Subcutaneous abdominal adipose tissue (tissue), 5 donors: ENCODE results near the gene MPV17L2.

Experiments used
- H3K27ac ChIP-seq: one replicate; pipeline ENCODE4 v1.7.0; 2013; ENCODE audit warnings: low read depth, mild to moderate bottlenecking, inconsistent platforms, low read length, moderate library complexity
- H3K27me3 ChIP-seq, 5 donors: one replicate each; pipeline ENCODE4 v1.7.0; 2013; ENCODE audit warnings: low read length in 5 of 5, inconsistent platforms in 1 of 5; ENCODE audit not compliant: control insufficient read depth in 5 of 5, insufficient read depth in 4 of 5
- H3K36me3 ChIP-seq, 5 donors: one replicate each; pipeline ENCODE4 v1.7.0; 2013; ENCODE audit warnings: low read length in 5 of 5; ENCODE audit not compliant: control insufficient read depth in 5 of 5, insufficient read depth in 5 of 5
- H3K4me1 ChIP-seq, 5 donors: one replicate each; pipeline ENCODE4 v1.7.0; 2013; ENCODE audit warnings: low read length in 5 of 5, mild to moderate bottlenecking in 3 of 5, moderate library complexity in 1 of 5; ENCODE audit not compliant: control insufficient read depth in 5 of 5, insufficient read depth in 5 of 5
- H3K4me3 ChIP-seq, 5 donors: one replicate each; pipeline ENCODE4 v1.7.0; 2013; ENCODE audit warnings: low read length in 5 of 5, low read depth in 1 of 5
- H3K9ac ChIP-seq, 5 donors: one replicate each; pipeline ENCODE4 v1.7.0; 2013; ENCODE audit warnings: low read length in 5 of 5, mild to moderate bottlenecking in 4 of 5, moderate library complexity in 3 of 5
- H3K9me3 ChIP-seq, 5 donors: one replicate each; pipeline ENCODE4 v1.7.0; 2013; ENCODE audit warnings: low read length in 5 of 5; ENCODE audit not compliant: control insufficient read depth in 5 of 5
- donor health status: healthy.
- donor health status: healthy.
- donor health status: healthy.
- donor health status: healthy.
- donor health status: healthy.

MPV17L2 gene

GRCh38 chr19:18160493-18160970 is 32.5 kb upstream of the MPV17L2 start:
- Histone ChIP-seq H3K4me3 (peak overlapping the region in 4 of 5 donors; percentile 36 to 56 (median 52)), H3K9me3 (no peaks in the 10 kb centered on the region), H3K36me3 (peaks cover 0 to 23% (median 20%) of the 10 kb centered on the region in 5 donors), H3K4me1 (peaks cover 8 to 32% (median 28%) of the 10 kb centered on the region in 5 donors), H3K27ac (peak overlapping the region; percentile 23), H3K27me3 (no peaks in the 10 kb centered on the region), H3K9ac (peak overlapping the region in 4 of 5 donors; percentile 56 to 76 (median 66))

- Histone ChIP-seq H3K9ac (peak overlapping the region in 4 of 5 donors; percentile 56 to 76 (median 66)), H3K36me3 (peaks cover 0 to 25% (median 23%) of the 10 kb centered on the region in 5 donors), H3K4me3 (peak overlapping the region; percentile 50 to 81 (median 69))
Measured at GRCh38 chr19:18160971-18161635, 31.9 kb upstream of the MPV17L2 start.

GRCh38 chr19:18161636-18162002 is 31.4 kb upstream of the MPV17L2 start:
- Histone ChIP-seq H3K4me3 (peak overlapping the region; percentile 45 to 81 (median 69)), H3K36me3 (peaks cover 0 to 27% (median 23%) of the 10 kb centered on the region in 5 donors), H3K4me1 (peaks cover 7 to 26% (median 24%) of the 10 kb centered on the region in 5 donors), H3K27ac (no peak overlapping the region), H3K27me3 (no peaks in the 10 kb centered on the region), H3K9me3 (no peaks in the 10 kb centered on the region), H3K9ac (peak overlapping the region in 2 of 5 donors; percentile 26 to 62)

More at GRCh38 chr19:18160971-18161635, 31.9 kb upstream of the MPV17L2 start:
- Histone ChIP-seq H3K27ac (peak overlapping the region; percentile 23), H3K27me3 (no peaks in the 10 kb centered on the region), H3K4me1 (peaks cover 8 to 31% (median 28%) of the 10 kb centered on the region in 5 donors), H3K9me3 (no peaks in the 10 kb centered on the region)

- H3K4me3 ChIP-seq: no peak overlapping the region
- peaks cover 0 to 47% (median 37%) of the 10 kb centered on the region in 5 donors for H3K36me3 ChIP-seq
- peaks cover 3 to 16% (median 14%) of the 10 kb centered on the region in 5 donors for H3K4me1 ChIP-seq
Measured at GRCh38 chr19:18164072-18164471, 28.9 kb upstream of the MPV17L2 start.

GRCh38 chr19:18165794-18166544 is 27.0 kb upstream of the MPV17L2 start:
- Histone ChIP-seq H3K27ac (no peak overlapping the region), H3K36me3 (peaks cover 0 to 52% (median 40%) of the 10 kb centered on the region in 5 donors), H3K9ac (no peak overlapping the region), H3K9me3 (no peaks in the 10 kb centered on the region), H3K4me1 (peaks cover 3 to 20% (median 16%) of the 10 kb centered on the region in 5 donors), H3K27me3 (no peaks in the 10 kb centered on the region), H3K4me3 (no peak overlapping the region)

More at GRCh38 chr19:18164072-18164471, 28.9 kb upstream of the MPV17L2 start:
- H3K27ac ChIP-seq: no peak overlapping the region
- H3K27me3 ChIP-seq: no peaks in the 10 kb centered on the region
- no peak overlapping the region for H3K9ac ChIP-seq
- no peaks in the 10 kb centered on the region for H3K9me3 ChIP-seq

- peaks cover 0 to 51% (median 40%) of the 10 kb centered on the region in 5 donors for H3K36me3 ChIP-seq
- H3K9me3 ChIP-seq: no peaks in the 10 kb centered on the region
- H3K27me3 ChIP-seq: no peaks in the 10 kb centered on the region
- no peak overlapping the region for H3K9ac ChIP-seq
- peaks cover 2 to 22% (median 15%) of the 10 kb centered on the region in 5 donors for H3K4me1 ChIP-seq
- H3K4me3 ChIP-seq: no peak overlapping the region
- no peak overlapping the region for H3K27ac ChIP-seq
Measured at GRCh38 chr19:18167011-18167410, 26.0 kb upstream of the MPV17L2 start.

- peaks cover 2 to 31% (median 20%) of the 10 kb centered on the region in 5 donors for H3K4me1 ChIP-seq
- H3K9me3 ChIP-seq: no peaks in the 10 kb centered on the region
- no peaks in the 10 kb centered on the region for H3K27me3 ChIP-seq
- no peak overlapping the region for H3K27ac ChIP-seq
- H3K4me3 ChIP-seq: no peak overlapping the region
- H3K9ac ChIP-seq: no peak overlapping the region
- H3K36me3 ChIP-seq: peaks cover 0 to 43% (median 33%) of the 10 kb centered on the region in 5 donors
Measured at GRCh38 chr19:18167975-18168645, 24.9 kb upstream of the MPV17L2 start.

GRCh38 chr19:18168673-18169381 is 24.2 kb upstream of the MPV17L2 start:
- Histone ChIP-seq H3K27me3 (no peaks in the 10 kb centered on the region), H3K4me1 (peaks cover 2 to 38% (median 26%) of the 10 kb centered on the region in 5 donors), H3K36me3 (peaks cover 0 to 38% (median 28%) of the 10 kb centered on the region in 5 donors), H3K9me3 (no peaks in the 10 kb centered on the region), H3K9ac (no peak overlapping the region), H3K4me3 (no peak overlapping the region), H3K27ac (no peak overlapping the region)

GRCh38 chr19:18170714-18171255 is 22.2 kb upstream of the MPV17L2 start:
- peak overlapping the region in 4 of 5 donors; percentile 19 to 35 (median 28) for H3K4me3 ChIP-seq
- H3K9ac ChIP-seq: peak overlapping the region in 4 of 5 donors; percentile 26 to 69 (median 32)
- no peaks in the 10 kb centered on the region for H3K9me3 ChIP-seq
- peaks cover 0 to 34% (median 23%) of the 10 kb centered on the region in 5 donors for H3K36me3 ChIP-seq
- no peaks in the 10 kb centered on the region for H3K27me3 ChIP-seq
- peaks cover 2 to 54% (median 39%) of the 10 kb centered on the region in 5 donors for H3K4me1 ChIP-seq
- peak overlapping the region; percentile 74 for H3K27ac ChIP-seq
